ENCODE measurements around the gene RUNX2.

DNA sequence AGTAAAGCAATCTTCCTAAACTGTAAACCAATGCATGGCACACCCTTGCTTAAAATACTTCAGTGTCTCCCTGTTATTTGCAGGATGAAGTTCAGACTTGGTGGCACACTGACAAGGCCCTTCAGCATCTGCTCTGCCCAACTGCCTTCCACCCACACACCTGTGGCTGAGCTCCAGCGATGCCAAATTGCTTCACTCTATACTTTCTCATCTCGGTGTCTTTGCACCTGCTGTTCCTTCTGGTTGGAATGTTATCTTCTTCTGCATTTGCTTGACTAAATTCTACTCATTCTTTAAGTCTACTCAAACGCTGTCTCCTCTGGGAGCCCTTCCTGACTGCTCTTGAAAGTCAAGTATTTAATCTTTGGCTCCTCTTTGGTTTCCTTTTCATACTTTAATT, 149.7 kb downstream of the RUNX2 start:
- TF ChIP-seq CTCF (IDR thresholded peaks at IDR 0.05) (no peak), POLR2A (IDR thresholded peaks at IDR 0.05) (no peak)
